HepG2 (cell line): ENCODE data around the gene LCE2D. TPM values are rescaled to one million over a fixed set of nuclear protein-coding genes. Genes with fewer than 3 reads are reported as not detected.

Source experiments
- ATAC-seq: fragments of 200-7000 bp; cut with Tn5 transposase; 3 replicates; pipeline ENCODE4 v1.9.1; 2020; ENCODE audit warnings: mild to moderate bottlenecking, moderate library complexity
- BruUV-seq: library from RNA; stranded (reverse); fragments of 400-500 nt; replicated peaks from 2 replicates; lab custom pipeline; 2021; lab: Mats Ljungman, UMichigan
- CTCF ChIA-PET: fragments of 300-600 bp; formaldehyde crosslinking; extraction: SDS; loops from one replicate; lab custom pipeline; 2021; ENCODE audit warnings: low total read pairs, inconsistent platforms, low intra/inter-chr PET ratio; lab: Yijun Ruan, JAX
- POLR2A ChIA-PET: fragments of 350-600 bp; sonication (Branson Sonifier 250); formaldehyde crosslinking; loops from one replicate; lab custom pipeline; 2020; ENCODE audit warnings: antibody characterized with exemption, inconsistent platforms; lab: Yijun Ruan, JAX
- DNase-seq: peaks from one replicate; pipeline ENCODE4 v3.0.0-alpha.2; 2015; ENCODE audit warnings: low spot score
- FAIRE-seq: peaks from 3 replicates; lab custom pipeline; 2011; peaks lifted over from hg19 to GRCh38; lab: Jason Lieb, UNC
- H2AFZ ChIP-seq: one replicate; pipeline ENCODE4 v1.6.1; 2011; ENCODE audit warnings: low read length, inconsistent platforms
- H3K27ac ChIP-seq: fragments of 300-600 bp; 3 replicates; pipeline ENCODE4 v1.8.0; 2011; ENCODE audit warnings: mixed run types, mild to moderate bottlenecking, mixed read lengths, low read length, inconsistent platforms; ENCODE audit not compliant: insufficient read depth; ENCODE audit errors: extremely low read length
- H3K27me3 ChIP-seq, 2 experiments: fragments of 200-600 bp in 1 of 2; 2 replicates in 1 of 2; 3 replicates in 1 of 2; pipeline versions ENCODE4 v1.6.0 to v1.8.0; 2011; ENCODE audit warnings: low read length in 2 of 2, mild to moderate bottlenecking in 2 of 2, moderate library complexity in 2 of 2, inconsistent platforms in 1 of 2; ENCODE audit not compliant: insufficient read depth in 2 of 2, control insufficient read depth in 1 of 2
- H3K36me3 ChIP-seq, 2 experiments: fragments of 200-600 bp in 1 of 2; replicated peaks in 1 of 2; 2 replicates in 1 of 2; 3 replicates in 1 of 2; pipeline versions ENCODE4 v1.5.1 to v1.8.0; 2011; ENCODE audit warnings: low read length in 2 of 2, inconsistent platforms in 1 of 2; ENCODE audit not compliant: insufficient read depth in 2 of 2, control insufficient read depth in 1 of 2
- H3K4me1 ChIP-seq: 2 replicates; pipeline ENCODE4 v1.5.1; 2012; ENCODE audit warnings: low read length, inconsistent platforms; ENCODE audit not compliant: insufficient read depth
- H3K4me2 ChIP-seq: 2 replicates; pipeline ENCODE4 v1.6.0; 2011; ENCODE audit warnings: low read depth, low read length, inconsistent platforms
- H3K4me3 ChIP-seq, 3 experiments: fragments of 200-600 bp in 1 of 3; sonication (generic), shearing (Covaris generic) in 1 of 3; replicated peaks in 1 of 3; 2 replicates each; pipeline ENCODE4 v1.5.1; 2011 to 2016; ENCODE audit warnings: low read length in 3 of 3, inconsistent platforms in 2 of 3, low read depth in 2 of 3, mild to moderate bottlenecking in 2 of 3, control low read depth in 1 of 3, mixed read lengths in 1 of 3; ENCODE audit not compliant: insufficient read depth in 1 of 3
- H3K79me2 ChIP-seq: one replicate; pipeline ENCODE4 v1.6.1; 2011; ENCODE audit warnings: low read length, inconsistent platforms; ENCODE audit not compliant: insufficient read depth
- H3K9ac ChIP-seq: 2 replicates; pipeline ENCODE4 v1.6.0; 2011; ENCODE audit warnings: mild to moderate bottlenecking, low read depth, low read length, inconsistent platforms; ENCODE audit not compliant: insufficient read depth
- H3K9me3 ChIP-seq: 2 replicates; pipeline ENCODE4 v1.5.1; 2012; ENCODE audit warnings: mild to moderate bottlenecking, low read length
- H4K20me1 ChIP-seq: 2 replicates; pipeline ENCODE4 v1.6.0; 2011; ENCODE audit warnings: inconsistent platforms, mild to moderate bottlenecking, low read length, moderate library complexity; ENCODE audit not compliant: insufficient read depth
- HDAC2 ChIP-seq: sonication (generic); formaldehyde crosslinking; IDR thresholded peaks from 2 replicates; pipeline ENCODE4 v1.4.0; 2020; ENCODE audit warnings: missing genetic modification reagents
- NFRKB ChIP-seq: fragments of 450-650 bp; IDR thresholded peaks from 2 replicates; pipeline ENCODE4 v1.6.1; 2017
- PLRG1 ChIP-seq: fragments of 450-650 bp; conservative IDR thresholded peaks from 2 replicates; pipeline ENCODE4 v1.6.1; 2016
- ZNF713 ChIP-seq: sonication (generic); formaldehyde crosslinking; IDR thresholded peaks from 2 replicates; pipeline ENCODE4 v1.4.0; 2020; ENCODE audit warnings: mild to moderate bottlenecking, missing genetic modification reagents
- ZNF720 ChIP-seq: sonication (generic); formaldehyde crosslinking; IDR thresholded peaks from 2 replicates; pipeline ENCODE4 v1.4.0; 2020; ENCODE audit warnings: missing genetic modification reagents
- ZNF788 ChIP-seq: sonication (generic); formaldehyde crosslinking; IDR thresholded peaks from 2 replicates; pipeline ENCODE4 v1.5.0; 2020; ENCODE audit warnings: mild to moderate bottlenecking, missing genetic modification reagents, borderline replicate concordance
- WGBS: methylation state at CpG from one replicate; pipeline ENCODE4 v1.1.6; 2017; ENCODE audit warnings: low lambda C conversion rate; 5-methylcytosine and 5-hydroxymethylcytosine counted together
- in situ Hi-C: cut with HindIII; loops from 2 replicates; pipeline ENCODE4 v1.10.0; 2017; ENCODE audit warnings: low pct_unique_long_range_greater_than_20kb; ENCODE audit not compliant: extremely low pct_ligation_motif_present
- intact Hi-C: fragments of 100-400 bp; cut with micrococcal nuclease; formaldehyde crosslinking; loops from one replicate; pipeline ENCODE4 v1.10.0; 2022; ENCODE audit not compliant: unreplicated experiment
- polyA plus RNA-seq, 8 experiments: library from polyadenylated mRNA; depleted of rRNA in 3 of 8; stranded (reverse) in 7 of 8; unstranded in 1 of 8; fragments of >200 nt; fragmentation: Illumina TruSeq in 4 of 8; extraction: Trizol in 4 of 8; gene quantifications; 2 replicates each; pipeline versions ENCODE4 v1.2.1 to v1.2.3, GENCODE V29; 2011 to 2016; ENCODE audit warnings: low read depth in 4 of 8, missing spikeins in 1 of 8, mixed read lengths in 1 of 8; ENCODE audit not compliant: insufficient read depth in 1 of 8
- total RNA-seq, 5 experiments: library from RNA; depleted of rRNA; stranded (reverse); fragments of >200 nt; fragmentation: Illumina TruSeq; extraction: Trizol; gene quantifications; 2 replicates each; pipeline ENCODE4 v1.2.3, GENCODE V29; 2016; ENCODE audit warnings: low read depth in 1 of 5
- TF ChIP-seq, protein P1 (sequence below): sonication (generic); formaldehyde crosslinking; IDR thresholded peaks from 2 replicates; pipeline ENCODE4 v1.9.0; 2021; ENCODE audit warnings: missing genetic modification reagents, borderline replicate concordance
- TF ChIP-seq, protein P2 (sequence below): sonication (generic); formaldehyde crosslinking; IDR thresholded peaks from 2 replicates; pipeline ENCODE4 v1.8.0; 2022; ENCODE audit warnings: missing genetic modification reagents, mild to moderate bottlenecking, moderate library complexity, borderline replicate concordance
- TF ChIP-seq, protein P3 (sequence below): sonication (generic); formaldehyde crosslinking; IDR thresholded peaks from 2 replicates; pipeline ENCODE4 v1.9.0; 2021; ENCODE audit warnings: missing genetic modification reagents, mild to moderate bottlenecking, borderline replicate concordance
- TF ChIP-seq, protein P4 (sequence below): IDR thresholded peaks from 2 replicates; pipeline ENCODE4 v1.6.1; 2016; ENCODE audit warnings: low read depth, missing genetic modification reagents, missing compliant biosample characterization

Gene LCE2D
- total and polyA plus RNA-seq, 2 of the 13 experiments (the other 11 are each of a cell fraction or from before 2014, with no cell fraction given), result not detected

DNA sequence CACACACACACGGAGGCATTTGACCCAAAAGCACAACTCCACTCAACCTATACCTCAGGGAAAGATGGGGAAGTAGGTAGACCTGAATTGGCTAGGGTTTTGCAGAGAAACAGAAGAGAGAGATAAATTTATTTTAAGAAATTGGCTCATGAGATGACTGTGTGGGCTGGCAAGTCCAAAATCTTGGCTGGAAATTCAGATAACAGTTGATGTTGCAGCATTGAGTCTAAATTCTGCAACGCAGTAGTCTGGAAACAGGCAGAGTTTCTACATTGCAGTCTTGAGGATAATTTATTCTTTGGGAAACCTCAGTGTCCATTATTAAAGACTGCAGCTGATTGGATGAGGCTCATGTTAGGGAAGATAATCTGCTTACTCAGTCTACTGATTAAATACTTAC, 18.4 kb downstream of the LCE2D start:
- no peak for DNase-seq
- Histone ChIP-seq H3K27me3 (0 out of 5 replicates have a peak, but pooled peaks cover 1 to 3% of the 10 kb centered on the region in 2 experiments), H3K9ac (no peak overlapping the region), H3K4me1 (no peaks in the 10 kb centered on the region), H4K20me1 (no peaks in the 10 kb centered on the region), H3K9me3 (no peaks in the 10 kb centered on the region), H3K4me3 (no peak overlapping the region), H3K4me2 (no peak overlapping the region), H3K36me3 (no peaks in the 10 kb centered on the region), H2AFZ (no peak overlapping the region), H3K79me2 (no peaks in the 10 kb centered on the region), H3K27ac (no peak overlapping the region)
- intact Hi-C loops, result no loop called here
- 6% methylated on average over 2 of the region's 2 CpGs for WGBS
- ChIA-PET CTCF (no interaction called here), POLR2A (no interaction called here)
- TF ChIP-seq PLRG1 (no peak), ZNF788 (CRISPR knock-in tag) (no peak), ZNF713 (CRISPR knock-in tag) (no peak), NFRKB (no peak), ZNF720 (CRISPR knock-in tag) (no peak), HDAC2 (CRISPR knock-in tag) (no peak)
- TF ChIP-seq, protein P1, sequence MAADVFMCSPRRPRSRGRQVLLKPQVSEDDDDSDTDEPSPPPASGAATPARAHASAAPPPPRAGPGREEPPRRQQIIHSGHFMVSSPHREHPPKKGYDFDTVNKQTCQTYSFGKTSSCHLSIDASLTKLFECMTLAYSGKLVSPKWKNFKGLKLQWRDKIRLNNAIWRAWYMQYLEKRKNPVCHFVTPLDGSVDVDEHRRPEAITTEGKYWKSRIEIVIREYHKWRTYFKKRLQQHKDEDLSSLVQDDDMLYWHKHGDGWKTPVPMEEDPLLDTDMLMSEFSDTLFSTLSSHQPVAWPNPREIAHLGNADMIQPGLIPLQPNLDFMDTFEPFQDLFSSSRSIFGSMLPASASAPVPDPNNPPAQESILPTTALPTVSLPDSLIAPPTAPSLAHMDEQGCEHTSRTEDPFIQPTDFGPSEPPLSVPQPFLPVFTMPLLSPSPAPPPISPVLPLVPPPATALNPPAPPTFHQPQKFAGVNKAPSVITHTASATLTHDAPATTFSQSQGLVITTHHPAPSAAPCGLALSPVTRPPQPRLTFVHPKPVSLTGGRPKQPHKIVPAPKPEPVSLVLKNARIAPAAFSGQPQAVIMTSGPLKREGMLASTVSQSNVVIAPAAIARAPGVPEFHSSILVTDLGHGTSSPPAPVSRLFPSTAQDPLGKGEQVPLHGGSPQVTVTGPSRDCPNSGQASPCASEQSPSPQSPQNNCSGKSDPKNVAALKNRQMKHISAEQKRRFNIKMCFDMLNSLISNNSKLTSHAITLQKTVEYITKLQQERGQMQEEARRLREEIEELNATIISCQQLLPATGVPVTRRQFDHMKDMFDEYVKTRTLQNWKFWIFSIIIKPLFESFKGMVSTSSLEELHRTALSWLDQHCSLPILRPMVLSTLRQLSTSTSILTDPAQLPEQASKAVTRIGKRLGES (CRISPR knock-in tag), result no peak
- TF ChIP-seq, protein P2, sequence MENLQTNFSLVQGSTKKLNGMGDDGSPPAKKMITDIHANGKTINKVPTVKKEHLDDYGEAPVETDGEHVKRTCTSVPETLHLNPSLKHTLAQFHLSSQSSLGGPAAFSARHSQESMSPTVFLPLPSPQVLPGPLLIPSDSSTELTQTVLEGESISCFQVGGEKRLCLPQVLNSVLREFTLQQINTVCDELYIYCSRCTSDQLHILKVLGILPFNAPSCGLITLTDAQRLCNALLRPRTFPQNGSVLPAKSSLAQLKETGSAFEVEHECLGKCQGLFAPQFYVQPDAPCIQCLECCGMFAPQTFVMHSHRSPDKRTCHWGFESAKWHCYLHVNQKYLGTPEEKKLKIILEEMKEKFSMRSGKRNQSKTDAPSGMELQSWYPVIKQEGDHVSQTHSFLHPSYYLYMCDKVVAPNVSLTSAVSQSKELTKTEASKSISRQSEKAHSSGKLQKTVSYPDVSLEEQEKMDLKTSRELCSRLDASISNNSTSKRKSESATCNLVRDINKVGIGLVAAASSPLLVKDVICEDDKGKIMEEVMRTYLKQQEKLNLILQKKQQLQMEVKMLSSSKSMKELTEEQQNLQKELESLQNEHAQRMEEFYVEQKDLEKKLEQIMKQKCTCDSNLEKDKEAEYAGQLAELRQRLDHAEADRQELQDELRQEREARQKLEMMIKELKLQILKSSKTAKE (CRISPR knock-in tag), result no peak
- TF ChIP-seq, protein P3, sequence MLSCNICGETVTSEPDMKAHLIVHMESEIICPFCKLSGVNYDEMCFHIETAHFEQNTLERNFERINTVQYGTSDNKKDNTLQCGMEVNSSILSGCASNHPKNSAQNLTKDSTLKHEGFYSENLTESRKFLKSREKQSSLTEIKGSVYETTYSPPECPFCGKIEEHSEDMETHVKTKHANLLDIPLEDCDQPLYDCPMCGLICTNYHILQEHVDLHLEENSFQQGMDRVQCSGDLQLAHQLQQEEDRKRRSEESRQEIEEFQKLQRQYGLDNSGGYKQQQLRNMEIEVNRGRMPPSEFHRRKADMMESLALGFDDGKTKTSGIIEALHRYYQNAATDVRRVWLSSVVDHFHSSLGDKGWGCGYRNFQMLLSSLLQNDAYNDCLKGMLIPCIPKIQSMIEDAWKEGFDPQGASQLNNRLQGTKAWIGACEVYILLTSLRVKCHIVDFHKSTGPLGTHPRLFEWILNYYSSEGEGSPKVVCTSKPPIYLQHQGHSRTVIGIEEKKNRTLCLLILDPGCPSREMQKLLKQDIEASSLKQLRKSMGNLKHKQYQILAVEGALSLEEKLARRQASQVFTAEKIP, result no peak
- TF ChIP-seq, protein P4, sequence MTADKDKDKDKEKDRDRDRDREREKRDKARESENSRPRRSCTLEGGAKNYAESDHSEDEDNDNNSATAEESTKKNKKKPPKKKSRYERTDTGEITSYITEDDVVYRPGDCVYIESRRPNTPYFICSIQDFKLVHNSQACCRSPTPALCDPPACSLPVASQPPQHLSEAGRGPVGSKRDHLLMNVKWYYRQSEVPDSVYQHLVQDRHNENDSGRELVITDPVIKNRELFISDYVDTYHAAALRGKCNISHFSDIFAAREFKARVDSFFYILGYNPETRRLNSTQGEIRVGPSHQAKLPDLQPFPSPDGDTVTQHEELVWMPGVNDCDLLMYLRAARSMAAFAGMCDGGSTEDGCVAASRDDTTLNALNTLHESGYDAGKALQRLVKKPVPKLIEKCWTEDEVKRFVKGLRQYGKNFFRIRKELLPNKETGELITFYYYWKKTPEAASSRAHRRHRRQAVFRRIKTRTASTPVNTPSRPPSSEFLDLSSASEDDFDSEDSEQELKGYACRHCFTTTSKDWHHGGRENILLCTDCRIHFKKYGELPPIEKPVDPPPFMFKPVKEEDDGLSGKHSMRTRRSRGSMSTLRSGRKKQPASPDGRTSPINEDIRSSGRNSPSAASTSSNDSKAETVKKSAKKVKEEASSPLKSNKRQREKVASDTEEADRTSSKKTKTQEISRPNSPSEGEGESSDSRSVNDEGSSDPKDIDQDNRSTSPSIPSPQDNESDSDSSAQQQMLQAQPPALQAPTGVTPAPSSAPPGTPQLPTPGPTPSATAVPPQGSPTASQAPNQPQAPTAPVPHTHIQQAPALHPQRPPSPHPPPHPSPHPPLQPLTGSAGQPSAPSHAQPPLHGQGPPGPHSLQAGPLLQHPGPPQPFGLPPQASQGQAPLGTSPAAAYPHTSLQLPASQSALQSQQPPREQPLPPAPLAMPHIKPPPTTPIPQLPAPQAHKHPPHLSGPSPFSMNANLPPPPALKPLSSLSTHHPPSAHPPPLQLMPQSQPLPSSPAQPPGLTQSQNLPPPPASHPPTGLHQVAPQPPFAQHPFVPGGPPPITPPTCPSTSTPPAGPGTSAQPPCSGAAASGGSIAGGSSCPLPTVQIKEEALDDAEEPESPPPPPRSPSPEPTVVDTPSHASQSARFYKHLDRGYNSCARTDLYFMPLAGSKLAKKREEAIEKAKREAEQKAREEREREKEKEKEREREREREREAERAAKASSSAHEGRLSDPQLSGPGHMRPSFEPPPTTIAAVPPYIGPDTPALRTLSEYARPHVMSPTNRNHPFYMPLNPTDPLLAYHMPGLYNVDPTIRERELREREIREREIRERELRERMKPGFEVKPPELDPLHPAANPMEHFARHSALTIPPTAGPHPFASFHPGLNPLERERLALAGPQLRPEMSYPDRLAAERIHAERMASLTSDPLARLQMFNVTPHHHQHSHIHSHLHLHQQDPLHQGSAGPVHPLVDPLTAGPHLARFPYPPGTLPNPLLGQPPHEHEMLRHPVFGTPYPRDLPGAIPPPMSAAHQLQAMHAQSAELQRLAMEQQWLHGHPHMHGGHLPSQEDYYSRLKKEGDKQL (CRISPR knock-in tag), result no peak
- no peak for ATAC-seq
- FAIRE-seq, result no peak
- no TSS peak for BruUV-seq
- in situ Hi-C loops, result no loop called here
